ENCODE data around the gene MAL. TPM values are rescaled to one million over a fixed set of nuclear protein-coding genes. Genes with fewer than 3 reads are reported as not detected.

Gene MAL
- polyA plus RNA-seq, 1 donor = 263 TPM

GRCh38 chr2:95015261-95015912 is 10.1 kb upstream of the MAL start:
- no peak for DNase-seq

GRCh38 chr2:95016616-95017015 is 8.9 kb upstream of the MAL start:
- no peak for DNase-seq

GRCh38 chr2:95017071-95017501 is 8.4 kb upstream of the MAL start:
- DNase-seq = no peak

- DNase-seq = no peak
Measured at GRCh38 chr2:95017836-95018235, 7.7 kb upstream of the MAL start.

- no peak for DNase-seq
Measured at GRCh38 chr2:95018301-95018700, 7.2 kb upstream of the MAL start.

- DNase-seq = no peak
Measured at GRCh38 chr2:95018861-95019550, 6.5 kb upstream of the MAL start.

GRCh38 chr2:95019572-95019971 is 5.9 kb upstream of the MAL start:
- no peak for DNase-seq

- no peak for DNase-seq
Measured at GRCh38 chr2:95020275-95021022, 5.1 kb upstream of the MAL start.

- no peak for DNase-seq
Measured at GRCh38 chr2:95021023-95021416, 4.5 kb upstream of the MAL start.

- DNase-seq = no peak
Measured at GRCh38 chr2:95021847-95022246, 3.7 kb upstream of the MAL start.

GRCh38 chr2:95022309-95023221 is 2.9 kb upstream of the MAL start:
- DNase-seq = peak; percentile 77

- no peak for DNase-seq
Measured at GRCh38 chr2:95023222-95023597, 2.3 kb upstream of the MAL start.

- no peak for DNase-seq
Measured at GRCh38 chr2:95024371-95024770, 1.1 kb upstream of the MAL start.

GRCh38 chr2:95024960-95025405 is 525 bp upstream of the MAL start:
- DNase-seq = no peak

- no peak for DNase-seq
Measured at GRCh38 chr2:95026471-95027368, 1.2 kb downstream of the MAL start.

- no peak for DNase-seq
Measured at GRCh38 chr2:95027369-95027720, 1.8 kb downstream of the MAL start.

- DNase-seq = no peak
Measured at GRCh38 chr2:95029898-95030341, 4.4 kb downstream of the MAL start.

GRCh38 chr2:95030496-95030895 is 5.0 kb downstream of the MAL start:
- no peak for DNase-seq

- DNase-seq = no peak
Measured at GRCh38 chr2:95031076-95031725, 5.7 kb downstream of the MAL start.

GRCh38 chr2:95031726-95032116 is 6.2 kb downstream of the MAL start:
- no peak for DNase-seq

- DNase-seq = no peak
Measured at GRCh38 chr2:95032341-95032740, 6.8 kb downstream of the MAL start.
